ENCODE measurements around the gene ARPC2.
A peak's percentile ranks its signal among the peaks of the same experiment; 100 is the strongest.

Gene ARPC2

GRCh38 chr2:218180467-218181114 is 36.4 kb upstream of the ARPC2 start:
- Histone ChIP-seq H3K4me2 (ENCODE audit: low read depth, low read length, poor library complexity, severe bottlenecking) (no peak overlapping the region), H3F3A (ENCODE audit: low read depth) (no peaks in the 10 kb centered on the region), H3K79me2 (ENCODE audit: insufficient read depth, low read length) (no peaks in the 10 kb centered on the region), H3K4me1 (ENCODE audit: insufficient read depth, low read length, poor library complexity, severe bottlenecking) (no peaks in the 10 kb centered on the region), H3K9me2 (replicated peaks; ENCODE audit: low read depth, low read length) (no peaks in the 10 kb centered on the region), H3K4me3 (ENCODE audit: low read length, poor library complexity, severe bottlenecking) (no peak overlapping the region), H3K9me3 (ENCODE audit: insufficient read depth, low read depth, low read length) (no peaks in the 10 kb centered on the region), H3K9ac (ENCODE audit: low read depth, low read length, poor library complexity, severe bottlenecking) (no peak overlapping the region), H2AFZ (ENCODE audit: low read length) (no peak overlapping the region), H4K20me1 (ENCODE audit: insufficient read depth, low read length, poor library complexity, severe bottlenecking) (no peaks in the 10 kb centered on the region), H3K36me3 (ENCODE audit: insufficient read depth, low read length) (no peaks in the 10 kb centered on the region), H3K27me3 (ENCODE audit: insufficient read depth, low read length, poor library complexity, severe bottlenecking) (no peaks in the 10 kb centered on the region)
- TF ChIP-seq CTCF (conservative IDR thresholded peaks at IDR 0.05; ENCODE audit: low read length), result no peak
- TF ChIP-seq EZH2phosphoT487 (IDR thresholded peaks at IDR 0.05; ENCODE audit: borderline replicate concordance), result no peak

GRCh38 chr2:218184331-218184730 is 32.7 kb upstream of the ARPC2 start:
- Histone ChIP-seq H3K4me2 (ENCODE audit: low read depth, low read length, poor library complexity, severe bottlenecking) (no peak overlapping the region), H3F3A (ENCODE audit: low read depth) (no peaks in the 10 kb centered on the region), H3K9me2 (replicated peaks; ENCODE audit: low read depth, low read length) (no peaks in the 10 kb centered on the region), H2AFZ (ENCODE audit: low read length) (no peak overlapping the region), H3K4me3 (ENCODE audit: low read length, poor library complexity, severe bottlenecking) (no peak overlapping the region), H3K9me3 (ENCODE audit: insufficient read depth, low read depth, low read length) (no peaks in the 10 kb centered on the region), H3K36me3 (ENCODE audit: insufficient read depth, low read length) (no peaks in the 10 kb centered on the region), H3K4me1 (ENCODE audit: insufficient read depth, low read length, poor library complexity, severe bottlenecking) (peaks cover 5% of the 10 kb centered on the region), H4K20me1 (ENCODE audit: insufficient read depth, low read length, poor library complexity, severe bottlenecking) (no peaks in the 10 kb centered on the region), H3K27me3 (ENCODE audit: insufficient read depth, low read length, poor library complexity, severe bottlenecking) (no peaks in the 10 kb centered on the region), H3K79me2 (ENCODE audit: insufficient read depth, low read length) (no peaks in the 10 kb centered on the region), H3K9ac (ENCODE audit: low read depth, low read length, poor library complexity, severe bottlenecking) (no peak overlapping the region)
- TF ChIP-seq EZH2phosphoT487 (IDR thresholded peaks at IDR 0.05; ENCODE audit: borderline replicate concordance) (no peak), CTCF (conservative IDR thresholded peaks at IDR 0.05; ENCODE audit: low read length) (no peak)

- TF ChIP-seq CTCF (conservative IDR thresholded peaks at IDR 0.05; ENCODE audit: low read length) (peak; percentile 90), EZH2phosphoT487 (IDR thresholded peaks at IDR 0.05; ENCODE audit: borderline replicate concordance) (no peak)
- Histone ChIP-seq H3K79me2 (ENCODE audit: insufficient read depth, low read length) (no peaks in the 10 kb centered on the region), H3K9me2 (replicated peaks; ENCODE audit: low read depth, low read length) (no peaks in the 10 kb centered on the region), H3K4me1 (ENCODE audit: insufficient read depth, low read length, poor library complexity, severe bottlenecking) (peaks cover 5% of the 10 kb centered on the region), H3F3A (ENCODE audit: low read depth) (no peaks in the 10 kb centered on the region), H3K27me3 (ENCODE audit: insufficient read depth, low read length, poor library complexity, severe bottlenecking) (no peaks in the 10 kb centered on the region), H3K36me3 (ENCODE audit: insufficient read depth, low read length) (no peaks in the 10 kb centered on the region), H4K20me1 (ENCODE audit: insufficient read depth, low read length, poor library complexity, severe bottlenecking) (no peaks in the 10 kb centered on the region), H3K9ac (ENCODE audit: low read depth, low read length, poor library complexity, severe bottlenecking) (peak overlapping the region; percentile 41), H3K4me2 (ENCODE audit: low read depth, low read length, poor library complexity, severe bottlenecking) (peak overlapping the region; percentile 52), H2AFZ (ENCODE audit: low read length) (peak overlapping the region; percentile 93), H3K9me3 (ENCODE audit: insufficient read depth, low read depth, low read length) (no peaks in the 10 kb centered on the region), H3K4me3 (ENCODE audit: low read length, poor library complexity, severe bottlenecking) (peak overlapping the region; percentile 24)
These were observed 30.6 kb upstream of the ARPC2 start for GRCh38 chr2:218186355-218186766.
